ENCODE data around the gene OXCT1. TPM values are rescaled to one million over a fixed set of nuclear protein-coding genes. Genes with fewer than 3 reads are reported as not detected.

The OXCT1 gene
- total and polyA plus RNA-seq, 12 donors: 3.3 to 31.9 (median 11.9) TPM

DNA sequence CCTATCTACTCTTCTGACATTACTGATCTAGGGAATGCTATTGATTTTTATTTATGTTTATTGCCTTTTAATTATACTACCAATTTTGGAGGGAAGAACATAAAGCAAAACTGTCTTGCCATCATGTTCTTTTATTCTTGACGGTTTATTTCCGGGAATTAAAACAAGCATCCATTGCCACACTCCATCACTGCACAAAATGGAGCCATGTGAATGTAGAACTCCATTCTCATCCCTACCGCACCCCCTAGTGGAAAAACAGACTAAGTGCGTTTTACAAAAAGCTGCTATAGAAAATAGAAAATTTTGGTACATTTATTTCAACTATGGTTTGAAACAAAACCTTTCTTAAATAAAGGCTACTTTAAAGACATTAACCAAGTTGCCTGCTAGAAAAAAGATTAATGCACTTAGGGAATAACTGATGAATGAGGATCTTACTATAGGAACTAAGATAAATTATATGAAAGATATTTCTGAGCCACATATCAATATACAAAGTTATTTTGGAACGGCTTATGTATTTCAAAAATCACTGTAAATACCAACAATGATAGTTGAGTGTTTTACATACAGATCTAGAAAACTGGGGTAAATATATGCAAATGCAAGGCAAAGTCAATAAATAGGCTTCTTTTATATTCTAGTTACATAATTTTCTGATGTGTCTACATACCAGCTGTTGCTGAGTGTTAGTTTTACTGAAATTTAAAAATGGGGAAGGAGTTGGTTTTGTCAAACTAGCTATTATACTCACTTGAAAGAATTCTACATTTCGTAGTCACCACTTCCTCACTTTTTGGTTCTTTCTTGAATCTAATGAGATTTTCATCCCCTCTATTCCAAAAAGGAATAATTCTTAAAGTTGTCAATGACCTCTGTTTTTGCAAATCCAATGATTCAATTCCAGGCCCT lies 26.5 kb downstream of the OXCT1 start:
- Histone ChIP-seq H3K27me3 (no peaks in the 10 kb centered on the region), H3K9me3 (replicated peaks in 1 of 3) (no peaks in the 10 kb centered on the region), H3K36me3 (replicated peaks in 1 of 2) (no peaks in the 10 kb centered on the region), H3K4me1 (replicated peaks in 1 of 2) (peaks cover 0 to 6% of the 10 kb centered on the region in 2 donors), H3K4me3 (no peak overlapping the region), H3K27ac (no peak overlapping the region)
- intact Hi-C loops (cut with DNase I): no loop called here
- TF ChIP-seq POLR2A (IDR thresholded peaks at IDR 0.05): no peak
- peak; percentile 67 to 86 (median 83) for TF ChIP-seq CTCF (IDR thresholded peaks at IDR 0.05)
- DNase-seq: peak; percentile 27 to 65 (median 50)
- WGBS, 4 donors: 33 to 38% (median 36%) methylated on average over 6 of the region's 6 CpGs

DNA sequence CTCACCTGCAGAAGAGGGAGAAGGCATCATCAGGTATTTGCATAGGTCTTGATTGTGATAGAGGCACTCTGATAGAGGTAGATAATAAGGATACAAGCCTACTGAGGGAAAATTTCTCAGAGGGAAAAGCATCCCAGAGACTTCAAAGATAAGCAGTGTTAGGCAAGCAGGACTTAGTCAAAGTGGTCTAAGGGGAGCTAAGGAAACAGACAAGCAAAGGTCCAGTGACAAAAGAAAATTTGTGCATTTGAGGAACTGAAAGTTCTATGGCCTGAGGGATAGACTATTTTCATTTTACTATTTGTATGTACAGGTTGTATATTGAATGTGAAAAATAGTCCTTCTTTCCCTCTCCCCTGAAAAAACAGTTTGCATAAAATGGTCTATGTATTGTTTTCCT lies 27.4 kb downstream of the OXCT1 start:
- TF ChIP-seq CTCF (IDR thresholded peaks at IDR 0.05): no peak
- TF ChIP-seq POLR2A (IDR thresholded peaks at IDR 0.05): no peak

DNA sequence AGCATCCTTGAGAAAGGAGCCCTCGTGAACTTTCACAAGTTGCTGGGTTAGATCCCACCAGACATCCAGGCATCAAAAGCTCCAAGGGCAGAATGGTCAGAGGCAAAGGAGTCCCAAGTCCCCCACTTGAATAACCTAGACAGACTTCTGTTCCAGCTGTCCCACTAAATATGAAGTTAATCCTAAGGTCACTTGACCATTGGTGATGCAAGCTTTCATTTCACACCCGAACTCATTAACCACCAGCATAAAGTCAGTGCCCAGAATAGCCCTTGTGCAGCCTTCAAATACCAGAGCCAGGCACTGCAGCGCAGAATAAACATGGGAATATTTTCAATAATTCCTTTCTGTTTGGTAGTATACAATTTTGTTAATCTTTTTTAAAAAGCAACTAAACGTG lies 28.9 kb downstream of the OXCT1 start:
- DNase-seq: no peak
- TF ChIP-seq POLR2A (IDR thresholded peaks at IDR 0.05) (no peak), CTCF (IDR thresholded peaks at IDR 0.05) (no peak)
- Histone ChIP-seq H3K4me3 (no peak overlapping the region), H3K27me3 (no peaks in the 10 kb centered on the region), H3K36me3 (replicated peaks in 1 of 2) (no peaks in the 10 kb centered on the region), H3K27ac (no peak overlapping the region), H3K4me1 (replicated peaks in 1 of 2) (peaks cover 0 to 6% of the 10 kb centered on the region in 2 donors), H3K9me3 (replicated peaks in 1 of 3) (no peaks in the 10 kb centered on the region)
- intact Hi-C loops (cut with DNase I): no loop called here
- 76 to 92% (median 90%) methylated on average over 4 of the region's 4 CpGs for WGBS, 4 donors

More for the DNA sequence above, 27.4 kb downstream of the OXCT1 start:
- Histone ChIP-seq H3K36me3 (replicated peaks in 1 of 2) (no peaks in the 10 kb centered on the region), H3K4me3 (no peak overlapping the region), H3K27me3 (no peaks in the 10 kb centered on the region), H3K4me1 (replicated peaks in 1 of 2) (peaks cover 0 to 6% of the 10 kb centered on the region in 2 donors), H3K9me3 (replicated peaks in 1 of 3) (no peaks in the 10 kb centered on the region), H3K27ac (no peak overlapping the region)
- no peak for DNase-seq
- intact Hi-C loops (cut with DNase I): no loop called here

- peaks cover 0 to 12% of the 10 kb centered on the region in 2 donors for H3K4me1 ChIP-seq (replicated peaks in 1 of 2)
- H3K36me3 ChIP-seq (replicated peaks in 1 of 2): no peaks in the 10 kb centered on the region
- DNase-seq: no peak
- intact Hi-C loops (cut with DNase I): no loop called here
- no peaks in the 10 kb centered on the region for H3K27me3 ChIP-seq
- TF ChIP-seq CTCF (IDR thresholded peaks at IDR 0.05): no peak
- no peak for TF ChIP-seq POLR2A (IDR thresholded peaks at IDR 0.05)
- H3K27ac ChIP-seq: no peak overlapping the region
- WGBS, 4 donors: 88 to 96% (median 92%) methylated on average over 1 of the region's 1 CpG
- no peak overlapping the region for H3K4me3 ChIP-seq
- no peaks in the 10 kb centered on the region for H3K9me3 ChIP-seq (replicated peaks in 1 of 3)
These were observed 30.0 kb downstream of the OXCT1 start for GRCh38 chr5:41840251-41840650.
